Fibroblast of the aortic adventitia (primary cell): ENCODE data around the gene PCBP3. TPM values are rescaled to one million over a fixed set of nuclear protein-coding genes. Genes with fewer than 3 reads are reported as not detected.

Source experiments
- DNase-seq: peaks from one replicate; pipeline ENCODE4 v3.0.0-alpha.2; 2010; ENCODE audit warnings: low read depth
- H3K4me3 ChIP-seq: 2 replicates; pipeline ENCODE4 v1.5.1; 2011; ENCODE audit warnings: low read depth, mild to moderate bottlenecking, control low read depth, low read length, moderate library complexity
- CTCF ChIP-seq: IDR thresholded peaks from 2 replicates; pipeline ENCODE4 v1.5.1; 2011; ENCODE audit warnings: mild to moderate bottlenecking, low read length, control low read depth, inconsistent platforms; ENCODE audit not compliant: insufficient read depth
- total RNA-seq: library from RNA; depleted of rRNA; stranded (reverse); fragments of >200 nt; gene quantifications from 2 replicates; pipeline ENCODE4 v1.2.3, GENCODE V29; 2012; ENCODE audit warnings: low replicate concordance

Gene PCBP3
- total RNA-seq, 1 donor = 1.2 TPM

GRCh38 chr21:45768011-45768739, 124.7 kb downstream of the PCBP3 start:
- no peak for TF ChIP-seq CTCF
- DNase-seq = peak; percentile 58
- no peak overlapping the region for H3K4me3 ChIP-seq

- DNase-seq = no peak
- peak; percentile 11 for TF ChIP-seq CTCF
- no peak overlapping the region for H3K4me3 ChIP-seq
Measured at GRCh38 chr21:45768740-45769048, 125.2 kb downstream of the PCBP3 start.

- H3K4me3 ChIP-seq = no peak overlapping the region
- DNase-seq = no peak
- TF ChIP-seq CTCF = no peak
Measured at GRCh38 chr21:45769294-45769693, 125.8 kb downstream of the PCBP3 start.

GRCh38 chr21:45769896-45770295, 126.4 kb downstream of the PCBP3 start:
- no peak for DNase-seq
- TF ChIP-seq CTCF = no peak
- H3K4me3 ChIP-seq = no peak overlapping the region

- no peak for TF ChIP-seq CTCF
- no peak overlapping the region for H3K4me3 ChIP-seq
- no peak for DNase-seq
Measured at GRCh38 chr21:45772180-45772579, 128.7 kb downstream of the PCBP3 start.

- H3K4me3 ChIP-seq = no peak overlapping the region
- no peak for DNase-seq
- TF ChIP-seq CTCF = no peak
Measured at GRCh38 chr21:45774291-45774690, 130.8 kb downstream of the PCBP3 start.

- no peak overlapping the region for H3K4me3 ChIP-seq
- TF ChIP-seq CTCF = no peak
- DNase-seq = no peak
Measured at GRCh38 chr21:45776971-45777370, 133.4 kb downstream of the PCBP3 start.
